ENCODE data around the gene MRFAP1. TPM values are rescaled to one million over a fixed set of nuclear protein-coding genes. Genes with fewer than 3 reads are reported as not detected.

Gene MRFAP1
- total and polyA plus RNA-seq, 10 of the 15 experiments (the other 5 are each of a cell fraction or from before 2014, with no cell fraction given): 18.7 to 105 (median 80.8) TPM

DNA sequence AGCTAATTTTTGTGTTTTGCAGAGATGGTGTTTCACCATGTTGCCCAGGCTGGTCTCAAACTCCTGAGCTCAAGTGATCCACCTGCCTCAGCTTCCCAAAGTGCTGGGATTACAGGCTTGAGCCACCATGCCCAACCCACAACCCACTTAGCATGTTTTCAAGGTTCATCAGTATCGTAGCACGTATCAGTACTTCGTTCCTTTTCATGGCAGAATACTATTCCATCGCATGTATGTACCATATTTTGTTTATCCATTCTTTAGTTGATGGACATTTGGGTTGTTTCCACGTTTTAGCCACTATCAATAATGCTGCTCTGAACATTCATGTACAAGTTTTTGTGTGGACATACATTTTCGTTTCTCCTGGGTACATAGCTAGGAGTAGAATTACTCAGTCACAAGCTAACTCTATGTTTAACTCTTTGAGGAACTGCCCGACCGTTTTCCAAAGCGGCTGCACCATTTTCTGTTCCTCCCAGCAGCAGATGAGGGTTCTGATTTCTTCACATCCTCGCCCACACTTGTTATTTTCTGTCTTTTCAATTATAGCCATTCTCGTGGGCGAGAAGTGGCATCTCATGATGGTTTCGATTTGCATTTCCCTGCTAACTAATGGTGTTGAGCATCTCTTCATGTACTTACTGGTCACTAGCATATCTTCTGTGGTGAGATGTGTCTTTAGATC, 33.0 kb upstream of the MRFAP1 start:
- FAIRE-seq (no peak), ATAC-seq (no peak), DNase-seq (ENCODE audit: low read depth, low spot score) (peak; percentile 2)
- H3K79me2 ChIP-seq (ENCODE audit: control insufficient read depth, insufficient read depth, low read length): no peaks in the 10 kb centered on the region
- peaks cover 7% of the 10 kb centered on the region; the same call in 2 of the 3 replicates for H3K9me3 ChIP-seq (replicated peaks; ENCODE audit: control insufficient read depth, insufficient read depth, low read length)
- ChIA-PET CTCF (no interaction called here), POLR2A (no interaction called here), RAD21 (ENCODE audit: unreplicated experiment) (no interaction called here), SMC1A (ENCODE audit: uncharacterized antibody, unreplicated experiment) (no interaction called here)
- H3K4me3 ChIP-seq: no peak overlapping the region
- no peaks in the 10 kb centered on the region for H4K20me1 ChIP-seq (ENCODE audit: control insufficient read depth, insufficient read depth)
- WGBS (ENCODE audit: insufficient coverage, insufficient replicate concordance, low lambda C conversion rate, missing lambda C conversion rate): 46% methylated on average over 13 of the region's 13 CpGs
- H3K4me2 ChIP-seq (ENCODE audit: control insufficient read depth, insufficient read depth): no peak overlapping the region
- no peak overlapping the region for H2AFZ ChIP-seq (ENCODE audit: control insufficient read depth, low read depth, low read length)
- H3K4me1 ChIP-seq (ENCODE audit: control insufficient read depth, insufficient read depth, low read length): no peaks in the 10 kb centered on the region
- in situ Hi-C loops (cut with MboI) (no loop called here), intact Hi-C loops (cut with micrococcal nuclease; ENCODE audit: unreplicated experiment) (no loop called here)
- BruUV-seq (replicated peaks): no TSS peak
- no peak overlapping the region for H3K27ac ChIP-seq (ENCODE audit: control insufficient read depth, insufficient read depth)
- no peak overlapping the region for H3K9ac ChIP-seq (ENCODE audit: control insufficient read depth, insufficient read depth, low read length)
- H3K36me3 ChIP-seq (ENCODE audit: control insufficient read depth in 2 of 2, insufficient read depth in 2 of 2, low read length in 1 of 2): peaks cover 7 to 11% of the 10 kb centered on the region in 2 experiments; a peak in 3 of 4 replicates
- no peaks in the 10 kb centered on the region for H3K27me3 ChIP-seq (replicated peaks in 1 of 2; ENCODE audit: control insufficient read depth in 2 of 2, insufficient read depth in 2 of 2, low read length in 1 of 2)
- TF ChIP-seq CBX3 (IDR thresholded peaks at IDR 0.05; ENCODE audit: borderline replicate concordance, low read depth): no peak
- no peak for TF ChIP-seq NR2C2 (IDR thresholded peaks at IDR 0.05; ENCODE audit: borderline replicate concordance, control insufficient read depth, insufficient read length, low read depth)
- TF ChIP-seq CTCF (IDR thresholded peaks at IDR 0.05 in 2 of 3, conservative IDR thresholded peaks at IDR 0.05 in 1 of 3; ENCODE audit: control insufficient read depth in 2 of 3, extremely low read depth in 1 of 3, insufficient read depth in 1 of 3, low read depth in 3 of 3, low read length in 3 of 3): no peak
- TF ChIP-seq MEF2A (IDR thresholded peaks at IDR 0.05; ENCODE audit: insufficient read depth, low read depth, low read length): no peak
- no peak for TF ChIP-seq ATF3 (IDR thresholded peaks at IDR 0.05; ENCODE audit: borderline replicate concordance, extremely low read depth, low read depth, low read length)
- TF ChIP-seq, protein P1, sequence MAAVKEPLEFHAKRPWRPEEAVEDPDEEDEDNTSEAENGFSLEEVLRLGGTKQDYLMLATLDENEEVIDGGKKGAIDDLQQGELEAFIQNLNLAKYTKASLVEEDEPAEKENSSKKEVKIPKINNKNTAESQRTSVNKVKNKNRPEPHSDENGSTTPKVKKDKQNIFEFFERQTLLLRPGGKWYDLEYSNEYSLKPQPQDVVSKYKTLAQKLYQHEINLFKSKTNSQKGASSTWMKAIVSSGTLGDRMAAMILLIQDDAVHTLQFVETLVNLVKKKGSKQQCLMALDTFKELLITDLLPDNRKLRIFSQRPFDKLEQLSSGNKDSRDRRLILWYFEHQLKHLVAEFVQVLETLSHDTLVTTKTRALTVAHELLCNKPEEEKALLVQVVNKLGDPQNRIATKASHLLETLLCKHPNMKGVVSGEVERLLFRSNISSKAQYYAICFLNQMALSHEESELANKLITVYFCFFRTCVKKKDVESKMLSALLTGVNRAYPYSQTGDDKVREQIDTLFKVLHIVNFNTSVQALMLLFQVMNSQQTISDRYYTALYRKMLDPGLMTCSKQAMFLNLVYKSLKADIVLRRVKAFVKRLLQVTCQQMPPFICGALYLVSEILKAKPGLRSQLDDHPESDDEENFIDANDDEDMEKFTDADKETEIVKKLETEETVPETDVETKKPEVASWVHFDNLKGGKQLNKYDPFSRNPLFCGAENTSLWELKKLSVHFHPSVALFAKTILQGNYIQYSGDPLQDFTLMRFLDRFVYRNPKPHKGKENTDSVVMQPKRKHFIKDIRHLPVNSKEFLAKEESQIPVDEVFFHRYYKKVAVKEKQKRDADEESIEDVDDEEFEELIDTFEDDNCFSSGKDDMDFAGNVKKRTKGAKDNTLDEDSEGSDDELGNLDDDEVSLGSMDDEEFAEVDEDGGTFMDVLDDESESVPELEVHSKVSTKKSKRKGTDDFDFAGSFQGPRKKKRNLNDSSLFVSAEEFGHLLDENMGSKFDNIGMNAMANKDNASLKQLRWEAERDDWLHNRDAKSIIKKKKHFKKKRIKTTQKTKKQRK (IDR thresholded peaks at IDR 0.05; ENCODE audit: low read depth, low read length): no peak
- no peak for TF ChIP-seq BACH1 (IDR thresholded peaks at IDR 0.05; ENCODE audit: borderline replicate concordance)
- TF ChIP-seq, protein P2, sequence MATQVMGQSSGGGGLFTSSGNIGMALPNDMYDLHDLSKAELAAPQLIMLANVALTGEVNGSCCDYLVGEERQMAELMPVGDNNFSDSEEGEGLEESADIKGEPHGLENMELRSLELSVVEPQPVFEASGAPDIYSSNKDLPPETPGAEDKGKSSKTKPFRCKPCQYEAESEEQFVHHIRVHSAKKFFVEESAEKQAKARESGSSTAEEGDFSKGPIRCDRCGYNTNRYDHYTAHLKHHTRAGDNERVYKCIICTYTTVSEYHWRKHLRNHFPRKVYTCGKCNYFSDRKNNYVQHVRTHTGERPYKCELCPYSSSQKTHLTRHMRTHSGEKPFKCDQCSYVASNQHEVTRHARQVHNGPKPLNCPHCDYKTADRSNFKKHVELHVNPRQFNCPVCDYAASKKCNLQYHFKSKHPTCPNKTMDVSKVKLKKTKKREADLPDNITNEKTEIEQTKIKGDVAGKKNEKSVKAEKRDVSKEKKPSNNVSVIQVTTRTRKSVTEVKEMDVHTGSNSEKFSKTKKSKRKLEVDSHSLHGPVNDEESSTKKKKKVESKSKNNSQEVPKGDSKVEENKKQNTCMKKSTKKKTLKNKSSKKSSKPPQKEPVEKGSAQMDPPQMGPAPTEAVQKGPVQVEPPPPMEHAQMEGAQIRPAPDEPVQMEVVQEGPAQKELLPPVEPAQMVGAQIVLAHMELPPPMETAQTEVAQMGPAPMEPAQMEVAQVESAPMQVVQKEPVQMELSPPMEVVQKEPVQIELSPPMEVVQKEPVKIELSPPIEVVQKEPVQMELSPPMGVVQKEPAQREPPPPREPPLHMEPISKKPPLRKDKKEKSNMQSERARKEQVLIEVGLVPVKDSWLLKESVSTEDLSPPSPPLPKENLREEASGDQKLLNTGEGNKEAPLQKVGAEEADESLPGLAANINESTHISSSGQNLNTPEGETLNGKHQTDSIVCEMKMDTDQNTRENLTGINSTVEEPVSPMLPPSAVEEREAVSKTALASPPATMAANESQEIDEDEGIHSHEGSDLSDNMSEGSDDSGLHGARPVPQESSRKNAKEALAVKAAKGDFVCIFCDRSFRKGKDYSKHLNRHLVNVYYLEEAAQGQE (IDR thresholded peaks at IDR 0.05; ENCODE audit: low read depth, low read length): no peak
- TF ChIP-seq SUPT20H (IDR thresholded peaks at IDR 0.05; ENCODE audit: borderline replicate concordance, control insufficient read depth, low read depth, low read length): no peak
- no peak for TF ChIP-seq KDM1A (IDR thresholded peaks at IDR 0.05; ENCODE audit: borderline replicate concordance)
- TF ChIP-seq HDAC2 (IDR thresholded peaks at IDR 0.05): no peak

Data from GM12878 (cell line).